Fibroblast of lung (primary cell): ENCODE results near the gene GRIK4. TPM values are rescaled to one million over a fixed set of nuclear protein-coding genes. Genes with fewer than 3 reads are reported as not detected.

ENCODE experiments used
- DNase-seq, 2 donors: peaks; one replicate each; pipeline versions ENCODE4 v3.0.0 to v3.0.0-alpha.2; 2010; ENCODE audit warnings: low read depth in 2 of 2
- H2AFZ ChIP-seq: 2 replicates; pipeline ENCODE4 v1.5.1; 2012; ENCODE audit warnings: low read length, control low read depth, inconsistent platforms
- H3K27ac ChIP-seq: 2 replicates; pipeline ENCODE4 v1.5.1; 2011; ENCODE audit warnings: low read length, control low read depth; ENCODE audit not compliant: insufficient read depth
- H3K27me3 ChIP-seq: 2 replicates; pipeline ENCODE4 v1.5.1; 2011; ENCODE audit warnings: mild to moderate bottlenecking, low read length; ENCODE audit not compliant: control insufficient read depth, insufficient read depth
- H3K36me3 ChIP-seq: 2 replicates; pipeline ENCODE4 v1.5.1; 2011; ENCODE audit warnings: low read length; ENCODE audit not compliant: control insufficient read depth, insufficient read depth
- H3K4me1 ChIP-seq: 2 replicates; pipeline ENCODE4 v1.5.1; 2011; ENCODE audit warnings: low read length; ENCODE audit not compliant: control insufficient read depth, insufficient read depth; ENCODE audit errors: extremely low read depth
- H3K4me2 ChIP-seq: 2 replicates; pipeline ENCODE4 v1.5.1; 2011; ENCODE audit warnings: low read length, control low read depth; ENCODE audit not compliant: insufficient read depth; ENCODE audit errors: extremely low read depth
- H3K4me3 ChIP-seq, 4 experiments: fragments of 200-600 bp in 1 of 4; sonication (generic) in 1 of 4; replicated peaks in 1 of 4; 2 replicates each; pipeline ENCODE4 v1.5.1; 2011 to 2016; ENCODE audit warnings: low read length in 4 of 4, low read depth in 3 of 4, mild to moderate bottlenecking in 3 of 4, control low read depth in 2 of 4, inconsistent platforms in 1 of 4, mixed read lengths in 1 of 4; ENCODE audit not compliant: insufficient read depth in 1 of 4; ENCODE audit errors: control extremely low read depth in 1 of 4
- H3K79me2 ChIP-seq: 2 replicates; pipeline ENCODE4 v1.5.1; 2012; ENCODE audit warnings: mild to moderate bottlenecking, low read length, inconsistent platforms; ENCODE audit not compliant: control insufficient read depth, insufficient read depth
- H3K9ac ChIP-seq: 2 replicates; pipeline ENCODE4 v1.5.1; 2011; ENCODE audit warnings: mild to moderate bottlenecking, low read length, control low read depth; ENCODE audit not compliant: insufficient read depth
- H3K9me3 ChIP-seq: 2 replicates; pipeline ENCODE4 v1.5.1; 2012; ENCODE audit warnings: low read depth, low read length; ENCODE audit not compliant: control insufficient read depth, insufficient read depth
- H4K20me1 ChIP-seq: 2 replicates; pipeline ENCODE4 v1.5.1; 2011; ENCODE audit warnings: low read length; ENCODE audit not compliant: control insufficient read depth, insufficient read depth; ENCODE audit errors: extremely low read depth
- CTCF ChIP-seq, 2 donors: IDR thresholded peaks in 1 of 2; conservative IDR thresholded peaks in 1 of 2; 1 replicate in 1 of 2; 2 replicates in 1 of 2; pipeline ENCODE4 v1.5.1; 2011 to 2012; ENCODE audit warnings: low read length in 2 of 2, control low read depth in 1 of 2, inconsistent platforms in 1 of 2, low read depth in 1 of 2, mild to moderate bottlenecking in 1 of 2
- EZH2 ChIP-seq: IDR thresholded peaks from 2 replicates; pipeline ENCODE4 v1.5.1; 2012; ENCODE audit warnings: low read length, control low read depth, mild to moderate bottlenecking; ENCODE audit errors: missing control alignments
- polyA plus RNA-seq, 2 donors: library from polyadenylated mRNA; depleted of rRNA in 1 of 2; stranded (reverse) in 1 of 2; unstranded in 1 of 2; fragments of >200 nt; gene quantifications; 2 replicates each; pipeline ENCODE4 v1.2.1, GENCODE V29; 2011 to 2012; ENCODE audit warnings: missing spikeins in 1 of 2
- total RNA-seq: library from RNA; depleted of rRNA; stranded (reverse); fragments of >200 nt; gene quantifications from 2 replicates; pipeline ENCODE4 v1.2.1, GENCODE V29; 2014

Gene GRIK4
- total and polyA plus RNA-seq, 2 donors (not counting 1 experiment from before 2014, with no cell fraction given), result 0.17 to 1.5 TPM

DNA sequence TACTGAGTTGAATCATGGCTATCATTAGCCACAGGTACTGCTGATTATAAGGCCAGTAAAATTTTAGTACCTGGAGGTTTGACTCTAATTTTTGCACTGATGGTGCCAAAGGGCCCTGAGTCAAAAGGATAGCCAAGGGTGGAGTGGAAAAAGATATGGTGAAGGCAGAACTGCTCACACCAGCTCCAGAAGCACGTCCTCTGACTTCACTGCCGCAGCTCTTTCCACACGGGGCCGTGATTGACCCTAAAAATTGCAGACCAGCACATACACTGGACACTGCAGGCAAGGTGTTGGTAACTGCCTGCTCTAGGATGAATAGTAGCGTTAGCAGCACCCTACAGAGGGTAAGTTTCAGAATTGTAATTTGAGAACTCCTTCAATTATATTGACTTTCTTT, 25.4 kb upstream of the GRIK4 start:
- H3K4me1 ChIP-seq, result no peaks in the 10 kb centered on the region
- no peak for DNase-seq

DNA sequence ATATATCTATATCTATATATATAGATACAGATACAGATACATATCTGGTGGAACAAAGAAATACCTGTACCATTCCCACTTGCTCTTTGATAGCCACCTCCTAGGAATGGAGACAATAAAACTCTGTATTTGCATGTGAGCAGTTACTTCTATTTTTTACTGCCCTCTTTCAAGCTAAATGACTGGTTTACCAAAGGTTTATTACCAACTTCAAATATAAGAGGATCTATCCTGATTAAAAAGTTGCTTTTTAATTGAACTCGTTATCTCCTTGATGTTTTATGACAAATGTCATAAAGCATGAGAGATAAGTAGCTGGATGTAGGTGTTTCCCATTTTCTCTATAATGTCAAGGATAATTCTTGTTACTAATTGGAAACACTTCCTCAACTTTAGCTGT, 21.7 kb upstream of the GRIK4 start:
- no peaks in the 10 kb centered on the region for H3K9me3 ChIP-seq
- H3K36me3 ChIP-seq, result peaks cover 3% of the 10 kb centered on the region
- H3K9ac ChIP-seq, result no peak overlapping the region
- no peak for TF ChIP-seq CTCF (conservative IDR thresholded peaks at IDR 0.05 in 1 of 2, IDR thresholded peaks at IDR 0.05 in 1 of 2; ENCODE audit: low read depth in 1 of 2, low read length in 2 of 2)
- no peak for TF ChIP-seq EZH2
- H3K79me2 ChIP-seq, result no peaks in the 10 kb centered on the region
- no peak overlapping the region for H3K4me3 ChIP-seq
- H2AFZ ChIP-seq, result no peak overlapping the region
- H3K4me1 ChIP-seq, result no peaks in the 10 kb centered on the region
- DNase-seq, result no peak
- no peaks in the 10 kb centered on the region for H4K20me1 ChIP-seq
- H3K27ac ChIP-seq, result no peak overlapping the region
- H3K4me2 ChIP-seq, result no peak overlapping the region
- no peaks in the 10 kb centered on the region for H3K27me3 ChIP-seq

More for the DNA sequence above, 25.4 kb upstream of the GRIK4 start:
- Histone ChIP-seq H4K20me1 (no peaks in the 10 kb centered on the region), H3K9ac (no peak overlapping the region), H3K27me3 (no peaks in the 10 kb centered on the region), H3K9me3 (no peaks in the 10 kb centered on the region), H2AFZ (no peak overlapping the region), H3K27ac (no peak overlapping the region), H3K36me3 (peaks cover 5% of the 10 kb centered on the region), H3K4me3 (no peak overlapping the region), H3K79me2 (no peaks in the 10 kb centered on the region), H3K4me2 (no peak overlapping the region)
- no peak for TF ChIP-seq EZH2
- no peak for TF ChIP-seq CTCF (conservative IDR thresholded peaks at IDR 0.05 in 1 of 2, IDR thresholded peaks at IDR 0.05 in 1 of 2; ENCODE audit: low read depth in 1 of 2, low read length in 2 of 2)

- Histone ChIP-seq H3K9me3 (no peaks in the 10 kb centered on the region), H3K79me2 (no peaks in the 10 kb centered on the region), H3K27ac (no peak overlapping the region), H3K9ac (no peak overlapping the region), H3K4me3 (no peak overlapping the region), H3K36me3 (no peaks in the 10 kb centered on the region), H3K4me1 (no peaks in the 10 kb centered on the region), H3K4me2 (no peak overlapping the region), H4K20me1 (no peaks in the 10 kb centered on the region), H2AFZ (no peak overlapping the region), H3K27me3 (no peaks in the 10 kb centered on the region)
- no peak for DNase-seq
- TF ChIP-seq EZH2 (no peak), CTCF (conservative IDR thresholded peaks at IDR 0.05 in 1 of 2, IDR thresholded peaks at IDR 0.05 in 1 of 2; ENCODE audit: low read depth in 1 of 2, low read length in 2 of 2) (no peak)
These were observed 19.1 kb upstream of the GRIK4 start for GRCh38 chr11:120492486-120492885.
